ENCODE results near the gene ZNF511. TPM values are rescaled to one million over a fixed set of nuclear protein-coding genes. Genes with fewer than 3 reads are reported as not detected.

ZNF511 gene
- total RNA-seq, 1 experiment from 2014 or later = 78.4 TPM

DNA sequence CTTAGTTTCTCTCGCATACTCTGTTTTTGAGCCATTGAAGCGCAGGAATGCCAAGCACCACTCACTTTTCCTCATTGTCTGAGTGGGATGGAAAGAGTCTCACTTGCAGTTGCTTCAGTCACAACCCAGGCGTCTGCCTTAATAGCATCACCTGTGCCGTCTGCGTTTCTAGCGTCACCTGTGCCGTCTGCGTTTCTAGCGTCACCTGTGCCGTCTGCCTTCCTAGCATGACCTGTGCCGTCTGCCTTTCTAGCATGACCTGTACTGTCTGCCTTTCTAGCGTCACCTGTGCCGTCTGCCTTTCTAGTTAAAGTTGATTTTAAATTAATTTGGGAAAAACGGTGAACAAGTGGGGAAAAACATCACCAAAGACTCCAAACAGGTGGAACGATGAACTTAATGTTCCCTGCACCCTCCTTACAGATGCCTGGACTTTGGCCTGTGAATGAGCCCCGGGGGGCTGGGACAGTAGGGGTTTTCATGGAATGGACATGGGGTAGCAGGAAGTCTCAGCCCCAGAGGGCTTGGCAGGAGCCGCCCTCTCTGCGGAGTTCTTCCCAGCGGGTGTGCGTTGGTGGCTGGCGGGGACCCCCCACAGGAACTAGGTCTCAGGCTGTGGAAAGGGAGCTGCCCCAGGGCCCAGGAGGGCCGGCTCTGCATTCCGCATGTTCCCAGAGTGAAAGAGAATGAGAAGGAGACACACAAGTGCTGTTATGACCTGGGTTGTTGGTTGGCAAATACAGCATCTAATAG lies 3.5 kb downstream of the ZNF511 start:
- Histone ChIP-seq H3K4me1 (ENCODE audit: insufficient read depth, low read length) (peaks cover 13% of the 10 kb centered on the region), H3K27me3 (ENCODE audit: low read length) (no peaks in the 10 kb centered on the region), H3F3A (ENCODE audit: low read length, unreplicated experiment) (no peaks in the 10 kb centered on the region), H3K4me3 (ENCODE audit: low read length) (no peak overlapping the region), H4K20me1 (ENCODE audit: low read length) (peaks cover 4% of the 10 kb centered on the region; the same call in 1 of the 2 replicates), H3K9ac (ENCODE audit: low read length) (no peak overlapping the region), H2AFZ (ENCODE audit: low read length) (no peak overlapping the region), H3K9me3 (ENCODE audit: low read length) (no peaks in the 10 kb centered on the region), H3K9me2 (replicated peaks; ENCODE audit: low read length) (no peaks in the 10 kb centered on the region), H3K36me3 (ENCODE audit: low read depth, low read length) (peaks cover 4% of the 10 kb centered on the region; the same call in 1 of the 2 replicates), H3K79me2 (ENCODE audit: low read length) (peaks cover 27% of the 10 kb centered on the region), H3K4me2 (ENCODE audit: low read length) (no peak overlapping the region), H3K27ac (ENCODE audit: low read length) (no peak overlapping the region)
- BruUV-seq (replicated peaks) = no TSS peak
- TF ChIP-seq EZH2 (IDR thresholded peaks at IDR 0.05; ENCODE audit: low read length, unreplicated experiment) (no peak), EZH2phosphoT487 (IDR thresholded peaks at IDR 0.05; ENCODE audit: borderline replicate concordance, low read length) (no peak)
- TF ChIP-seq, protein P1, sequence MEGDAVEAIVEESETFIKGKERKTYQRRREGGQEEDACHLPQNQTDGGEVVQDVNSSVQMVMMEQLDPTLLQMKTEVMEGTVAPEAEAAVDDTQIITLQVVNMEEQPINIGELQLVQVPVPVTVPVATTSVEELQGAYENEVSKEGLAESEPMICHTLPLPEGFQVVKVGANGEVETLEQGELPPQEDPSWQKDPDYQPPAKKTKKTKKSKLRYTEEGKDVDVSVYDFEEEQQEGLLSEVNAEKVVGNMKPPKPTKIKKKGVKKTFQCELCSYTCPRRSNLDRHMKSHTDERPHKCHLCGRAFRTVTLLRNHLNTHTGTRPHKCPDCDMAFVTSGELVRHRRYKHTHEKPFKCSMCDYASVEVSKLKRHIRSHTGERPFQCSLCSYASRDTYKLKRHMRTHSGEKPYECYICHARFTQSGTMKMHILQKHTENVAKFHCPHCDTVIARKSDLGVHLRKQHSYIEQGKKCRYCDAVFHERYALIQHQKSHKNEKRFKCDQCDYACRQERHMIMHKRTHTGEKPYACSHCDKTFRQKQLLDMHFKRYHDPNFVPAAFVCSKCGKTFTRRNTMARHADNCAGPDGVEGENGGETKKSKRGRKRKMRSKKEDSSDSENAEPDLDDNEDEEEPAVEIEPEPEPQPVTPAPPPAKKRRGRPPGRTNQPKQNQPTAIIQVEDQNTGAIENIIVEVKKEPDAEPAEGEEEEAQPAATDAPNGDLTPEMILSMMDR (conservative IDR thresholded peaks at IDR 0.05; ENCODE audit: low read depth, low read length) = no peak
- intact Hi-C loops (cut with micrococcal nuclease) = no loop called here
- no peak for ATAC-seq
- DNase-seq = no peak
- POLR2A ChIA-PET (ENCODE audit: unreplicated experiment) = no interaction called here
- CTCF ChIA-PET = no interaction called here

DNA sequence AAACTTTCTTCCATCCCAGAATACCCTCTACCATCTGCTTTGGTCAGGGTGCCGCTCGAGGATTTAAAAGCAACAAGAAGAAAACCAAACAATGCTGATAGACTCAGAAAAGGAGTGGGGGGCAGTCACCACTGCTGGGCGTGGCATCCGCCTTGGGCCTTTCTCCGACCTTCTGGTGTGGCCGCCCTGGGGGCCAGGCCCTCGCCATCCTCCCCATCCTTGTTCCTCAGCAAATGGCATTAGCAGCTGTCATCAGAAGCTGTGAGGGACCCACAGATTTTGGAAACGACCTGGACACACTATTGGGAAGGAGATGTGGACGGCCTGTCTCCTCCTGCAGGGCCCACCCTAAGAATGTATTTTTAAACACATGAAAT lies 4.0 kb downstream of the ZNF511 start:
- POLR2A ChIA-PET (ENCODE audit: unreplicated experiment) = no interaction called here
- TF ChIP-seq, protein P1 (conservative IDR thresholded peaks at IDR 0.05; ENCODE audit: low read depth, low read length) = no peak
- no peak for TF ChIP-seq EZH2 (IDR thresholded peaks at IDR 0.05; ENCODE audit: low read length, unreplicated experiment)
- TF ChIP-seq EZH2phosphoT487 (IDR thresholded peaks at IDR 0.05; ENCODE audit: borderline replicate concordance, low read length) = no peak
- Histone ChIP-seq H4K20me1 (ENCODE audit: low read length) (no peaks in the 10 kb centered on the region), H3K9me3 (ENCODE audit: low read length) (no peaks in the 10 kb centered on the region), H3F3A (ENCODE audit: low read length, unreplicated experiment) (no peaks in the 10 kb centered on the region), H2AFZ (ENCODE audit: low read length) (no peak overlapping the region), H3K79me2 (ENCODE audit: low read length) (peaks cover 22% of the 10 kb centered on the region), H3K9ac (ENCODE audit: low read length) (no peak overlapping the region), H3K4me3 (ENCODE audit: low read length) (no peak overlapping the region), H3K4me1 (ENCODE audit: insufficient read depth, low read length) (peaks cover 9% of the 10 kb centered on the region), H3K9me2 (replicated peaks; ENCODE audit: low read length) (no peaks in the 10 kb centered on the region), H3K36me3 (ENCODE audit: low read depth, low read length) (peaks cover 4% of the 10 kb centered on the region; the same call in 1 of the 2 replicates), H3K27me3 (ENCODE audit: low read length) (no peaks in the 10 kb centered on the region), H3K27ac (ENCODE audit: low read length) (no peak overlapping the region), H3K4me2 (ENCODE audit: low read length) (no peak overlapping the region)
- no TSS peak for BruUV-seq (replicated peaks)
- ATAC-seq (no peak), DNase-seq (no peak)
- CTCF ChIA-PET = no interaction called here
- intact Hi-C loops (cut with micrococcal nuclease) = no loop called here

- Histone ChIP-seq H3K9me2 (replicated peaks; ENCODE audit: low read length) (no peaks in the 10 kb centered on the region), H3K79me2 (ENCODE audit: low read length) (peaks cover 17% of the 10 kb centered on the region), H3K9me3 (ENCODE audit: low read length) (no peaks in the 10 kb centered on the region), H3K27ac (ENCODE audit: low read length) (no peak overlapping the region), H2AFZ (ENCODE audit: low read length) (no peak overlapping the region), H3K4me3 (ENCODE audit: low read length) (no peak overlapping the region), H3K9ac (ENCODE audit: low read length) (no peak overlapping the region), H3K4me2 (ENCODE audit: low read length) (no peak overlapping the region), H3K27me3 (ENCODE audit: low read length) (no peaks in the 10 kb centered on the region), H3F3A (ENCODE audit: low read length, unreplicated experiment) (no peaks in the 10 kb centered on the region), H3K36me3 (ENCODE audit: low read depth, low read length) (peaks cover 4% of the 10 kb centered on the region; the same call in 1 of the 2 replicates), H4K20me1 (ENCODE audit: low read length) (no peaks in the 10 kb centered on the region), H3K4me1 (ENCODE audit: insufficient read depth, low read length) (peaks cover 9% of the 10 kb centered on the region)
- intact Hi-C loops (cut with micrococcal nuclease) = no loop called here
- ChIA-PET POLR2A (ENCODE audit: unreplicated experiment) (no interaction called here), CTCF (no interaction called here)
- no TSS peak for BruUV-seq (replicated peaks)
- TF ChIP-seq, protein P1 (conservative IDR thresholded peaks at IDR 0.05; ENCODE audit: low read depth, low read length) = no peak
- ATAC-seq = no peak
- DNase-seq = no peak
Observed at GRCh38 chr10:133313192-133313591, 4.5 kb downstream of the ZNF511 start.

Data from PC-3 (cell line).